NCI-H2107 treated with DMSO at 0.1 percent for 48 hours (cell line): ENCODE results near the gene SNRPD1.
"Not testable (repeated sequence)": the region's sequence is repeated elsewhere in the genome, so short reads cannot be mapped to it uniquely, and the experiment has no call there.

ENCODE experiments used
- DNase-seq: peaks from one replicate; lab custom pipeline; 2025; ENCODE audit not compliant: unreplicated experiment; lab: John Stamatoyannopoulos, UW

Gene SNRPD1

DNA sequence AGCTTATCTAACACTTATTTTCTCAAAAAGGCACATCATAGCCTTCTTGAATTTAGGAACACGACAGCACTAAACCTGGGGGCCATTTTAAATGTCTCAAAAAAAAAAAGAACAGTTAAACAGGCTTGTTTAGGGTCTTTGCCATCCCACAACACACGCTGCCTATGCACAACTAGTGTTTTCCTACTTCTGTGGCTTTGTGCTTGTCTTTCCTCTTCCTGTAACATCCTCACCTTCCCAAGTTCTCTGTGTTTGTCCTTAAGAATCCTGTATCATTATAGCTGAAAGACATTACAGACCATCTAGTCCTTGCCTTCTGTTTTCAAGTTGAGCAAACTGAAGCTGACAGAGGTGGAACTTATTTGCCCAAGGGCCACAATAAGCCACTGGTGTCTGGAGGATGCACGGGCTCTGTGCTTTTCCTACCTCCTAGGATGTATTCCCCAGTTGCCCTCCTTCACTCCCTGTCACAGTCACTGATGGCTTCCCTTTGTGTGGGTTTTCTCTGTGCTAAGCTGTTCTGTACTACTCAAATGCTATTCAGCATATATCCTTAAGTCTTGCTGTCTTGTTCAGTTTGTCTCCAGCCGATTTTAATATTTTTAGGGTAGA, 22.6 kb downstream of the SNRPD1 start:
- no peak for DNase-seq

- DNase-seq = no peak
Observed at GRCh38 chr18:21636769-21637168, 24.7 kb downstream of the SNRPD1 start.

DNA sequence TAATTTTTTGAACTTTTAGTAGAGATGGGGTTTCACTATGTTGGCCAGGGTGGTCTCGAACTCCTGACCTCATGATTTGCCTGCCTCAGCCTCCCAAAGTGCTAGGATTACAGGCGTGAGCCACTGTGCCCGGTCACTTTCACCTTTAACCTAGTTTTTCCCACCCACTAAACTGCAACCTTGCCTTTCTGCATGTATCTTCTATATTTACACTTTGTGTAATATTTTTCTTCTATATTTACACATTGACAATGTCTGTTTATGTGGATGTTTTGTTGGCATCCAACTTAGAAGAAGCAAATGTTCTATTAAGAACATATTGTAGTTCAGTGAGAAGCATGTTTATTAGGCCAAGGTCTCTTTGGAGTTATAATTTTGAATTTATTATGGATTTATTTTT, 26.7 kb downstream of the SNRPD1 start:
- DNase-seq = no peak

DNA sequence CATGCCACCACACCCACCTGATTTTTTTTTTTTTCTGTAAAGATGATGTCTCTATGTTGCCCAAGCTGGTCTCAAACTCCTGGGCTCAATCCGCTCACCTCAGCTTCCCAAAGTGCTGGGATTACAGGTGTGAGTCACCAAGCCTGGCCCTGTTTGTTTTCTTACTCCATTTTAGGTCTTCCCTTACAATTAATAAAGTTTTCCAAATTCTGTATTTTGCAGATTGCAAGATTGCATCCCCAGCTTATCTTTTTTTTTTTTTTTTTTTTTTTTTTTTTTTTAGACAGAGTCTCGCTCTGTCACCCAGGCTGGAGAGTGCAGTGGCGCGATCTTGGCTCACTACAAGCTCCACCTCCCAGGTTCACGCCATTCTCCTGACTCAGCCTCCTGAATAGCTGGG, 28.3 kb downstream of the SNRPD1 start:
- not testable (repeated sequence) for DNase-seq

DNA sequence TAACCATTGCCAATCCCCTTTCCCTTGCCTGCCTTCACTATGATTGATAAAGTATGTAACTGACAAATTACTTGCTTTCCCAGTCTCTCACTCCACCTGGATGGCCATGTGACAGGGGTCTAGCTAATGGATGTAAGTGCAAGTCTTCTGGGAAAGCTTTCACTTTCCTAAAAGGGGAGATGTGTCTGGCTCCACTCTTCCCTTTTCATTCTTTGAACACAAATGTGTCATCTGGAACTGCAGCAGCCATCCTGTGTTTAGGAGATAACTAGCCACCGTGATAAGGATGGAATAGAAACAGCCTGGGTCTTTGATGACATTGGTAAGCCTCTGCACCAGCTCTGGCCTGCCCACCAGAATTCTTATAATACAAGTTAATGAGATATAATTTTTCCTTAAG, 38.2 kb downstream of the SNRPD1 start:
- DNase-seq = no peak

DNA sequence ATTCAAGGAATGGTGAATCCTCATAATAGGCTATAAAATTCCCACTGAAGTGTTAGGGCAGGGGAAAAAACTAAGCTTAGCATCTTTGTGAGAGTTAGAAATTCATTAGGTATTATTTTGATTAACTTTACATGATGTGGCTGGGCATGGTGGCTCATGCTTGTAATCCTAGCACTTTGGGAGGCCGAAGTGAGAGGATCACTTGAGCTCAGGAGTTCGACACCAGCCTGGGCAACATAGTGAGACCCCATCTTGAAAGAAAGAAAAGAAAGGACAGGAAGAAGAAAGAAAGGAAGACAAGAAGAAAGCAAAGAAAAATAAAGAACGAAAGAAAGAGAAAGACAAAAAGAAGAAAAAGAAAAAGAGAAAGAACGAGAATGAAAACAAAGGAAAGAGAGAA, 40.0 kb downstream of the SNRPD1 start:
- no peak for DNase-seq

DNA sequence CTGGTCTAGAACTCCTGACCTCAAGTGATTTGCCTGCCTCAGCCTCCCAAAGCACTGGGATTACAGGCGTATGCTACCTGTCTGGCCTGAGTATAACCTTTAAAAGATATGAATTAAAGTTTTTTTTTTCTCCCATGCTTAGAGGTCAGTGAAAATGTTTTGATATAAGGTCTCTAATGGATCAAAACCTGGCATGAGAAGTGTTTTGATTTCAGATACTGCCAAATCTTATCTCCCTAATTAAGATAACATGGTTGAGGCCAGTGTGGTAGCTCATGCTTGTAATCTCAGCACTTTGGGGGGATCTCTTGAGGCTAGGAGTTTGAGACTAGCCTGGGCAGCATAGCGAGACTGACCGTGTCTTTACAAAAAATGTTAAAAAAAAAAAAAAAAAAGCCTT, 41.2 kb downstream of the SNRPD1 start:
- DNase-seq = no peak

- no peak for DNase-seq
Observed at GRCh38 chr18:21656402-21656801, 44.3 kb downstream of the SNRPD1 start.

DNA sequence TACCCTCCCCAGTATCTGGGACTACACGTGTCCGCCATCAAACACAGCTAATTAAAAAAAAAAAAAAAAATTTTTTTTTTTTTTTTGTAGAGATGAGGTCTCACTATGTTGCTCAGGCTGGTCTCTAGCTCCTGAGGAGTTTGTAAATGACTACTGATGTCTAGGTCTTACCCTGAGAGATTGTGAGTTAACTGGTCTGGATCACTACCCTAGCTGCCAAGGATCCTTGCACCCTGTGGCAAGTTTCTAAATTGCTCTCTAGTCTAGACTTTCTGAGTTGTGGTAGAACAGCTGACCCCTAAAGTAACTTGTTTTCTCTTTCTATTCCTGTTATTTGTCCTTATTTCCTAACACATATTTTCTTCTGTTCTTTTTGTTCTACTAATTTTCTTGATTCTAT, 48.0 kb downstream of the SNRPD1 start:
- DNase-seq = no peak

DNA sequence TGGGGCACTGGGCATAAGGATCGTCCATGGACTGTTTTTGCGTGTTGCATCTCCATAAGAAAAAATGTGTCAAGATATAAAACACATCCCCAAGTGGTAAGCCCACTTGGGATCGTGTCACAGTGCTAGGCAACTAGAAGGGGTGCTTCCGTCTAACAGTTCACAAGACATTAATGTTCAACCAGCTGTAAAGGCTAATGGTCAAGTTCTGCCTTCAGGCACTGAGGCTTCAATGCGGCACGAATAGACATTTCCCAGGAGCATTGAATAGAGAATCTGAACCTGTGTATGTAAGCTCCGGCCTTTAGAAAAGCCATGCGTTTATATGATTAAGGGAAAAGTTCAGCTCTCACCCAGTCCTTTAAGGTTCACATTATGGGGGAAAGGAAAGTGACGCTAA, 50.5 kb downstream of the SNRPD1 start:
- no peak for DNase-seq

DNA sequence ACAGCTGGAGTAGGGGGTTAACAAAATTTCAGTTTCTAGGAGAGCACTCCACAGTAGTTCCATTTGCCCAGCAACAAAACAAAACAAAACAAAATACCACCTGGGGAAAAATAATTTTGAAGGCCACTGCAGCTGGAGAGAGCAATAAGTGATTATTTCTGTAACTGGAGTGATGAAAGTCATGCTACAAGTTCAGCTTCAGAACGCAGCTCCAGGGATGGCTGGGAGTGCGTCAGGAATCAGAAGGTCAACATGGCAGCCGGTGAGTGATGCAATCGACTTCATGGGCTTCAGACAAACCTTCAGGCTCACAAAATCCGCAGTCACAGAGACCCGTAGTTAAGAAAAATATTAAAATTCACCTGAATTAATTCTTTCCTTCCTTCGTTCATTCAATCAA, 51.5 kb downstream of the SNRPD1 start:
- DNase-seq = no peak

DNA sequence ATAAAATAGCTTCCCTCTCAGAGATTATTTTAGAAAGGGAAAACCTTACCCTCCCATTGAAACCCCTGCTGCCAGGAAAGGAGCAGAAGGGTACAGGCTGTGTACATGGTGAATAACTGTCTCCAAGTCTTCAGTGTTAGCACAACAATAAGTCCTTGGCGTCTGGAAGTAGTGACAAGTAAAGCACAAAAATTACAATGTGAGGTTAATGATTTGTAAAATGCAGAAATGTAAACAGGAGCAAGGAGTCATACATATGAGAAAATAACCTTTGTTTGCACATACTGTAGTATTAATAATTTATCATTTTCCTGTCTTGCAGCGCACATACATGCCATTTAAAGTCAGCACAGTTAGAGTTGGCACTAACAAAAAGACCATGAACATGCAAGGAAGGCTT, 52.0 kb downstream of the SNRPD1 start:
- DNase-seq = no peak

GRCh38 chr18:21669736-21670285, 57.7 kb downstream of the SNRPD1 start:
- peak; percentile 9 for DNase-seq

DNA sequence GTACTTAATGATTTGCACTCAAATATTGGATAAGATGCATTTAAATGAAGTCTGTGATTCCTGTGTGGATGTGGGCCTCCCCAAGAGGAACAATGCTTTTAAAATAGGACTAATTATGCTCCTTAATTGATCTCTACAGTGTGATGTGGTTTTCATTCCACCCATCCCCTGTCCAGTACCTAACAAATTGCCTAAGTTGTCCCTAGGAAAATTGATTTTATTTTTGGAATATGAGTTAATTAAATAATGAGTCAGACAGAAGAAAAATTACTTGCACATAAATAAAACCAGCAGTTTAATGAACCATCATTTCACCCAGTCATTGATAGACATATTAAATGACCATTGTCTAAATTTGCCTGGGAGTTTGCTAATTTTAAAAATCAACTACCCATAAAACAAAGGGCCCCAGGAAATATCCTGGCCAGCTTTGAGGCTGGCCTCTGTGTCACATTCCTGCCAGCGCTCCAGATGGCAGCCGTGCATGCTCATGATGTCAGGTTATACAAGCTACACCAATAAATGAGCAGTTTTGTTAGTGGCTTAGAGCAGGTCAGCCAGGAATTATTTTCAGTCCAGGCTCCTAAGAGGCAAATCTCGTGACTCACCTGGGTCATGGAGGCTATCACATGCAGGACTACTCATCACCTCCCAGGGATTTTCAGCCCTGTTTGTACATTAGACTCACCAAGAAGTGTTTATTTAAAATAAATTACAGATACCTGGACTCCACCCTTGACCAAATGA, 60.6 kb downstream of the SNRPD1 start:
- DNase-seq = no peak

GRCh38 chr18:21675354-21675753, 63.2 kb downstream of the SNRPD1 start:
- not testable (repeated sequence) for DNase-seq

DNA sequence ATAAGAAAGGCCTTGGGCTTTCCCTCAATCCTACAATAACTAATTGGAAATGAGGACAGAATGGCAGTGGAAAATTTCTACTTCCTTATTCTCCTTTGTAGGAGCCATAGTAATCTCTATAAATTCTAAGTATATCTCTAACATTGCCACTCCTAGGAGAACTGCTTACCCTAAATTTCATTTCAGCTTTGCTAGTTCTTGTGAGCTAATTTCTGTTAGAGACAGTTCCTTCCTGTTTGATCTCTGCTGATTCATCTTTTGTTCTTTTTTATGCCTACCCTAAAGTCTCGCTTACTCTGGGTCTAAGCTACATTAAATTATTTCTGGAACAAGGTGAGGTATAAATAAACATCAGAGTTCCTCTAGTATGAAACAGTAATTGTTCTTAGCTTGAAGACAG, 66.7 kb downstream of the SNRPD1 start:
- no peak for DNase-seq

DNA sequence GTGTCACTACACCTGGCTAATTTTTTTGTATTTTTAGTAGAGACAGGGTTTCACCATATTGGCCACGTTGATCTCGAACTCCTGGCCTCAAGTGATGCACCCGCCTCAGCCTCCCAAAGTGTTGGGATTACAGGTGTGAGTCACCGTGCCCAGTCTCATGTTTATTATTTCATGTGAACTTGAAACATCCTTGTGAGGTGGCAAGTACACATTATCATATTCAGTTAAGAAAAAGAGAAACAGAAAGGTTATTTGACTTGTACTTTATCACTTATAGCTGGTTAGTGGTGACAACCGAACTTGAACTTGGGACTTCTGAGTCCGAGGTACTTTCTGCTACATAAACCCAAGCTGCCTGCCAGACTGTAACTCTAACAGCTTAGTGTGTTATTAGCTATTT, 68.0 kb downstream of the SNRPD1 start:
- DNase-seq = no peak

DNA sequence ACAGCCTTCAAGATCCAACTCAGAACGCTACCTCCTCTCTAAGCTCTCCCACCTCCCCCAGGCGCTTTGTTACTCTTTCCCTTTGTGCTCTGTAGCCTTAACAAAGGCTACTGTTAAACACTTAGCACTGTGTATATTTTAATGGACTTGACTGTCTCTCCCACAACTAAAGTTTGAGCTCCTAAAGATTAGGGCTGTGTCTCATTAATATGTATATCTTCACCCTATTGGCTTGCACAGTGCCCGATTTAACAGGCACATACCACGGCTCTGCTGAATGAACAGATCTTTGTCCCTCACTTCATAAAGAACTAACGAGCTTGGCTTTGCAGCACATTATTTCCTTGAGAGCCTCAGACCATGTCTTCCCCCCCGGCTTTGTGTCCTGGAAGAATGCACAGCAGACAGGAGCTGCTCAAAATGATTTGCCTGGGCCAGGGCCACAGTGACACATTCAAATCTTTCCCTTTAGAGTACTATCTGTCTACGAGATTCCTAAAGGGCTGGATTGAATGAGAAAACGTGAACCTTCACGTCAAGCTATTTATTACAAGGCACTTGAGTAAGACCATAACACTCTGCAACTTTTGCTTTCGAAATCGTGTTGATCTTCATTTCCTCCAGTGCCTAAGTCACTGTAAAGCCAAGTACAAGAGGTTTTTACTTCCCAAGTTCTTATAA, 70.4 kb downstream of the SNRPD1 start:
- DNase-seq = no peak
